ENCODE measurements around the gene HBEGF.

GRCh38 chr5:140295414-140295813 lies 51.0 kb downstream of the HBEGF start:
- TF ChIP-seq CTCF (conservative IDR thresholded peaks at IDR 0.05) (no peak), ZFX (IDR thresholded peaks at IDR 0.05) (no peak)

Data from C4-2B (cell line).